ENCODE data around the gene OSBPL10.

- TF ChIP-seq TSHZ2 (CRISPR knock-in tag; IDR thresholded peaks at IDR 0.05) (no peak), PATZ1 (CRISPR knock-in tag; IDR thresholded peaks at IDR 0.05; ENCODE audit: borderline replicate concordance) (no peak), OSR1 (CRISPR knock-in tag; IDR thresholded peaks at IDR 0.05) (no peak), ZFP3 (CRISPR knock-in tag; IDR thresholded peaks at IDR 0.05) (no peak), ZNF565 (CRISPR knock-in tag; conservative IDR thresholded peaks at IDR 0.05; ENCODE audit: low read depth) (no peak), RARB (CRISPR knock-in tag; IDR thresholded peaks at IDR 0.05) (no peak), TCF4 (CRISPR knock-in tag; IDR thresholded peaks at IDR 0.05; ENCODE audit: borderline replicate concordance) (no peak), ZFP30 (CRISPR knock-in tag; IDR thresholded peaks at IDR 0.05) (no peak), ARNTL (CRISPR knock-in tag; IDR thresholded peaks at IDR 0.05; ENCODE audit: borderline replicate concordance, low read depth) (no peak), ZNF70 (CRISPR knock-in tag; IDR thresholded peaks at IDR 0.05) (no peak), GLIS3 (CRISPR knock-in tag; IDR thresholded peaks at IDR 0.05) (no peak), CREB5 (CRISPR knock-in tag; IDR thresholded peaks at IDR 0.05; ENCODE audit: low read depth) (no peak), SNAI2 (CRISPR knock-in tag; IDR thresholded peaks at IDR 0.05) (no peak)
Observed at GRCh38 chr3:31704156-31704555, 276.9 kb downstream of the OSBPL10 start.

Data from SK-N-SH treated with all-trans-retinoic acid at 6 μM for 48 hours (cell line).